Measurements from ENCODE around the gene LDLRAD2. TPM values are rescaled to one million over a fixed set of nuclear protein-coding genes. Genes with fewer than 3 reads are reported as not detected.

The LDLRAD2 gene
- total and polyA plus RNA-seq, 9 of the 15 experiments (the other 6 are each of a cell fraction or from before 2014, with no cell fraction given), result 0.45 to 0.48 TPM; not detected in 7

DNA sequence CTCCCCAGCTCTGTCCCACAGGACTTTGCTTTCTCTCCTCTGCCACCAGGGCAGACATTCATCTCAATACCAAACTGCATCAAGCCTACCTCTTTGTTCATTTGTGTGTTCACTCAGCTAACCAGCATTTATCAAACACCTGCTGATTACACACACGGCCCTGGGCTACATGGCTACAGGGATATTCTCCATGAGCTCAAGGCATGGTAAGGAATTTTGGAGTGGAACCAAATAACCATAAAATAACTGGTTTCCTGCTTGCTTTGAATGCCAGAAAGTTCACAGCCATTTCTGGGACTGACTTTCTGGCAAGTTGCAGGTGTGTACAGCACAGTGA lies 54.6 kb downstream of the LDLRAD2 start:
- ATAC-seq (no peak), DNase-seq (ENCODE audit: extremely low read depth in 1 of 4, low spot score in 3 of 4) (no peak), FAIRE-seq (no peak)
- peak overlapping the region; percentile 53 for H3K4me2 ChIP-seq (ENCODE audit: insufficient read depth, low read length)
- ChIA-PET POLR2A (interaction anchor here (0.6 to 1.4 kb wide), 6 partner anchors 10 to 156 kb away, joined by 3 to 5 read pairs (median 3); no protein-coding TSS in a partner anchor), CTCF (ENCODE audit: low intra/inter-chr PET ratio) (no interaction called here)
- TF ChIP-seq ERF (CRISPR knock-in tag; IDR thresholded peaks at IDR 0.05) (0 out of 2 replicates have a peak, but pooled peaks have one; percentile 33), ZKSCAN8 (CRISPR knock-in tag; IDR thresholded peaks at IDR 0.05) (peak; percentile 85; the same call in 1 of the 2 replicates), ZBED1 (IDR thresholded peaks at IDR 0.05) (no peak), RB1 (IDR thresholded peaks at IDR 0.05; ENCODE audit: low read depth) (0 out of 2 replicates have a peak, but pooled peaks have one; percentile 21), ZNF589 (CRISPR knock-in tag; IDR thresholded peaks at IDR 0.05; ENCODE audit: low read depth) (0 out of 2 replicates have a peak, but pooled peaks have one; percentile 48), ZNF512 (tag; IDR thresholded peaks at IDR 0.05) (0 out of 2 replicates have a peak, but pooled peaks have one; percentile 25), CTBP1 (IDR thresholded peaks at IDR 0.05; ENCODE audit: borderline replicate concordance) (no peak)
- TF ChIP-seq, protein P1, sequence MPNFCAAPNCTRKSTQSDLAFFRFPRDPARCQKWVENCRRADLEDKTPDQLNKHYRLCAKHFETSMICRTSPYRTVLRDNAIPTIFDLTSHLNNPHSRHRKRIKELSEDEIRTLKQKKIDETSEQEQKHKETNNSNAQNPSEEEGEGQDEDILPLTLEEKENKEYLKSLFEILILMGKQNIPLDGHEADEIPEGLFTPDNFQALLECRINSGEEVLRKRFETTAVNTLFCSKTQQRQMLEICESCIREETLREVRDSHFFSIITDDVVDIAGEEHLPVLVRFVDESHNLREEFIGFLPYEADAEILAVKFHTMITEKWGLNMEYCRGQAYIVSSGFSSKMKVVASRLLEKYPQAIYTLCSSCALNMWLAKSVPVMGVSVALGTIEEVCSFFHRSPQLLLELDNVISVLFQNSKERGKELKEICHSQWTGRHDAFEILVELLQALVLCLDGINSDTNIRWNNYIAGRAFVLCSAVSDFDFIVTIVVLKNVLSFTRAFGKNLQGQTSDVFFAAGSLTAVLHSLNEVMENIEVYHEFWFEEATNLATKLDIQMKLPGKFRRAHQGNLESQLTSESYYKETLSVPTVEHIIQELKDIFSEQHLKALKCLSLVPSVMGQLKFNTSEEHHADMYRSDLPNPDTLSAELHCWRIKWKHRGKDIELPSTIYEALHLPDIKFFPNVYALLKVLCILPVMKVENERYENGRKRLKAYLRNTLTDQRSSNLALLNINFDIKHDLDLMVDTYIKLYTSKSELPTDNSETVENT (CRISPR knock-in tag; IDR thresholded peaks at IDR 0.05), result 0 out of 2 replicates have a peak, but pooled peaks have one; percentile 47
- H3K9me1 ChIP-seq (ENCODE audit: control insufficient read depth, insufficient read depth, low read length), result peaks cover 4% of the 10 kb centered on the region
- H3K27ac ChIP-seq (ENCODE audit: extremely low read depth, low read depth, low read length), result peak overlapping the region; percentile 17; the same call in 2 of the 3 replicates
- no peaks in the 10 kb centered on the region for H3K79me2 ChIP-seq (ENCODE audit: control insufficient read depth, insufficient read depth, low read length)
- H3K36me3 ChIP-seq (ENCODE audit: control insufficient read depth, insufficient read depth, low read length), result peaks cover 70% of the 10 kb centered on the region; the same call in 2 of the 3 replicates
- intact Hi-C loops (cut with micrococcal nuclease), result loop anchor here (1.0 kb wide), 1 partner anchor 98 kb away; no protein-coding TSS in a partner anchor
- in situ Hi-C loops (cut with MboI), result no loop called here
- no peaks in the 10 kb centered on the region for H4K20me1 ChIP-seq (replicated peaks; ENCODE audit: control insufficient read depth, insufficient read depth, low read length)
- no peak overlapping the region for H3K4me3 ChIP-seq
- peaks cover 5% of the 10 kb centered on the region; the same call in 1 of the 2 replicates for H3K9me3 ChIP-seq (replicated peaks; ENCODE audit: control insufficient read depth, insufficient read depth, low read depth, low read length)
- H2AFZ ChIP-seq (ENCODE audit: low read depth, low read length), result no peak overlapping the region
- no peaks in the 10 kb centered on the region for H3K27me3 ChIP-seq (ENCODE audit: control insufficient read depth in 2 of 2, insufficient read depth in 2 of 2, low read length in 2 of 2)
- peaks cover 21 to 48% of the 10 kb centered on the region in 2 experiments; a peak in 4 of 5 replicates for H3K4me1 ChIP-seq (replicated peaks in 1 of 2; ENCODE audit: control insufficient read depth in 2 of 2, insufficient read depth in 2 of 2, low read length in 2 of 2)
- H3K9ac ChIP-seq (ENCODE audit: insufficient read depth in 1 of 2, low read depth in 2 of 2, low read length in 2 of 2), result no peak overlapping the region; a peak in 1 of 4 replicates
- no TSS peak for BruUV-seq (replicated peaks)
- 19% methylated on average over 1 of the region's 1 CpG for WGBS (ENCODE audit: insufficient coverage, low coverage, missing lambda C conversion rate)

Measured in K562 (cell line).